ENCODE data around the gene BCL7B. TPM values are rescaled to one million over a fixed set of nuclear protein-coding genes. Genes with fewer than 3 reads are reported as not detected.
"Not testable (repeated sequence)": the region's sequence is repeated elsewhere in the genome, so short reads cannot be mapped to it uniquely, and the experiment has no call there.

The BCL7B gene
- total and polyA plus RNA-seq, 8 donors, result 9.0 to 105 (median 65.2) TPM

GRCh38 chr7:73504017-73504416 is 53.5 kb downstream of the BCL7B start:
- WGBS, 5 donors, result 89 to 100% (median 97%) methylated on average over 2 of the region's 2 CpGs
- Histone ChIP-seq H3K27ac (no peak overlapping the region), H3K27me3 (no peaks in the 10 kb centered on the region), H3K9me3 (no peaks in the 10 kb centered on the region), H3K4me3 (no peak overlapping the region), H3K36me3 (peaks cover 74 to 100% (median 100%) of the 10 kb centered on the region in 4 donors), H3K4me1 (peaks cover 0 to 10% (median 0%) of the 10 kb centered on the region in 4 donors)
- DNase-seq, result no peak
- TF ChIP-seq EP300 (IDR thresholded peaks at IDR 0.05), result no peak
- no peak for TF ChIP-seq CTCF (IDR thresholded peaks at IDR 0.05)
- TF ChIP-seq POLR2AphosphoS5 (IDR thresholded peaks at IDR 0.05), result no peak
- TF ChIP-seq POLR2A (IDR thresholded peaks at IDR 0.05), result no peak
- intact Hi-C loops (cut with DNase I; ENCODE audit: low total_unique reads), result no loop called here

GRCh38 chr7:73503229-73503628 is 54.3 kb downstream of the BCL7B start:
- peaks cover 71 to 100% (median 100%) of the 10 kb centered on the region in 4 donors for H3K36me3 ChIP-seq
- no peak overlapping the region for H3K4me3 ChIP-seq

DNA sequence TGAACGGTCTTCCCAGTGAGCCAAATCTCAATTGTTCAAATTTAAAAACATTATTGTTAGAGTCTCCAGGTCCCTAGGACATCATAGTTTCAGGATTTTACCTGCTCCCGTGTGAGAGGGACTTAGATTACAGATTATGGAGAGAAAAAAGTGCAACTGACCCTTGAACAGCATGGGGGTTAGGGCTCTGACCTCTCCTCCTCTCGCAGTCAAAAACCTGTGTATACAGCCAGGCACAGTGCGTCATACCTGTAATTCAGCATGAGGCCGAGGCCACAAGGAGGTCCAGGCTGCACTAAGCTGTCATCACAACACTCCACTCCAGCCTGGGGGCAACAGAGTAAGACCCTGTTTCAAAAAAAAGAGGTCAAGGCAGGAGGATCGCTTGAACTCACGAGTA is 60.9 kb downstream of the BCL7B start:
- intact Hi-C loops (cut with DNase I; ENCODE audit: low total_unique reads), result no loop called here
- Histone ChIP-seq H3K27me3 (no peaks in the 10 kb centered on the region), H3K4me3 (no peak overlapping the region), H3K27ac (no peak overlapping the region), H3K36me3 (peaks cover 65 to 100% (median 100%) of the 10 kb centered on the region in 4 donors), H3K4me1 (no peaks in the 10 kb centered on the region), H3K9me3 (no peaks in the 10 kb centered on the region)
- no peak for DNase-seq
- 85 to 99% (median 96%) methylated on average over 7 of the region's 7 CpGs for whole genome bisulfite sequencing, 5 donors
- TF ChIP-seq CTCF (IDR thresholded peaks at IDR 0.05), result no peak

More at GRCh38 chr7:73503229-73503628, 54.3 kb downstream of the BCL7B start:
- intact Hi-C loops (cut with DNase I; ENCODE audit: low total_unique reads), result no loop called here
- TF ChIP-seq EP300 (IDR thresholded peaks at IDR 0.05), result no peak
- TF ChIP-seq POLR2A (IDR thresholded peaks at IDR 0.05), result no peak
- no peak for TF ChIP-seq POLR2AphosphoS5 (IDR thresholded peaks at IDR 0.05)
- TF ChIP-seq CTCF (IDR thresholded peaks at IDR 0.05), result no peak
- no peak overlapping the region for H3K27ac ChIP-seq
- DNase-seq, result no peak
- H3K9me3 ChIP-seq, result no peaks in the 10 kb centered on the region
- 91 to 95% (median 93%) methylated on average over 5 of the region's 5 CpGs for WGBS, 5 donors
- peaks cover 0 to 10% (median 0%) of the 10 kb centered on the region in 4 donors for H3K4me1 ChIP-seq
- no peaks in the 10 kb centered on the region for H3K27me3 ChIP-seq

DNA sequence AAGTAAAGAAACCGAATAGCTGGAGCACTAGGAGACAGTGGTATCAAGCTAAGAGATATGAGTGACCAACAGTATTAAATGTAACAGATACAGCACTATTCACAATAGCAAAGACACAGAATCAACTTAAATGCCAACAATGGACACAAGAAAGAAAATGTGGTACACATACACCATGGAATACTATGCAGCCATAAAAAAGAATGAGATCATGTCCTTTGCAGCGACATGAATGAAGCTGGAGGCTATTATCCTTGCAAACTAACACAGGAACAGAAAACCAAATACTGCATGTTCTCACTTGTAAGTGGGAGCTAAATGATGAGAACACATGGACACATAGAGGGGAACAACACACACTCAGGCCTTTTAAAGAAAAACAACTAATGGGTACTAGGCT is 62.0 kb downstream of the BCL7B start:
- 93 to 96% (median 93%) methylated on average over 2 of the region's 2 CpGs for WGBS, 5 donors
- DNase-seq; H3K27ac ChIP-seq; H3K27me3 ChIP-seq; H3K4me1 ChIP-seq; H3K9me3 ChIP-seq; H3K4me3 ChIP-seq; intact Hi-C loops (cut with DNase I; ENCODE audit: low total_unique reads): not testable (repeated sequence)
- peaks cover 69 to 100% (median 100%) of the 10 kb centered on the region in 4 donors for H3K36me3 ChIP-seq

DNA sequence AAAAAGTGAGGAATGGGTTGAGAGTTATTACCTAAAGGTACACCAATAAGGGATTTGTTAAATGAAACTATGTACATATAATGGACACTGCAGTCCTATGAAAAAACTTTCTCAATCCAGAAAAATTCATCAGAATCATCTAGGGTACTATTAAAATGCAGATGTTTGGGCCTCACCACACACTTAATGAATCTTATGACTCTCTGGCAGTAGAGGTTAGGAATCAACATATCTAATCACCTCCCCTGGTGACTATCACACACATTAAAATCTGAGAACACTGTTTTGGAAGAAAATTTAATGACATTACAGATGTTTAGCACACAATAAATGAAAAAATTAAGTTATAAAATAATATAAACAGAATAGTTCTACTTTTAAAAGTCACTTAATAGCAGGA is 67.5 kb downstream of the BCL7B start:
- intact Hi-C loops (cut with DNase I; ENCODE audit: low total_unique reads), result no loop called here

More for the DNA sequence above, 67.5 kb downstream of the BCL7B start:
- no peak for DNase-seq
- Histone ChIP-seq H3K4me1 (no peaks in the 10 kb centered on the region), H3K27ac (no peak overlapping the region), H3K4me3 (no peak overlapping the region), H3K9me3 (no peaks in the 10 kb centered on the region), H3K27me3 (no peaks in the 10 kb centered on the region), H3K36me3 (peaks cover 61 to 100% (median 100%) of the 10 kb centered on the region in 4 donors)
- TF ChIP-seq POLR2AphosphoS5 (IDR thresholded peaks at IDR 0.05) (no peak), EP300 (IDR thresholded peaks at IDR 0.05) (no peak), CTCF (IDR thresholded peaks at IDR 0.05) (no peak), POLR2A (IDR thresholded peaks at IDR 0.05) (no peak)
